PC-3 (cell line): ENCODE results near the gene ATP2A1. TPM values are rescaled to one million over a fixed set of nuclear protein-coding genes. Genes with fewer than 3 reads are reported as not detected.
A peak's percentile ranks its signal among the peaks of the same experiment; 100 is the strongest.
"Not testable (repeated sequence)": the region's sequence is repeated elsewhere in the genome, so short reads cannot be mapped to it uniquely, and the experiment has no call there.

Experiments
- ATAC-seq: fragments of 200-7000 bp; cut with Tn5 transposase; 2 replicates; pipeline ENCODE4 v1.9.1; 2020; ENCODE audit warnings: mild to moderate bottlenecking, moderate library complexity
- BruUV-seq: library from RNA; stranded (reverse); fragments of 400-500 nt; replicated peaks from 2 replicates; lab custom pipeline; 2021; lab: Mats Ljungman, UMichigan
- CTCF ChIA-PET: fragments of 300-600 bp; sonication (Branson Sonifier 250); formaldehyde crosslinking; loops from one replicate; lab custom pipeline; 2022; ENCODE audit warnings: antibody characterized with exemption; lab: Charles Lee
- POLR2A ChIA-PET: fragments of 300-600 bp; sonication (Branson Sonifier 250); formaldehyde crosslinking; loops from one replicate; lab custom pipeline; 2022; ENCODE audit warnings: antibody characterized with exemption; ENCODE audit not compliant: unreplicated experiment; lab: Charles Lee
- DNase-seq: peaks from one replicate; pipeline ENCODE4 v3.0.0-alpha.2; 2015
- H2AFZ ChIP-seq: fragments of 300-600 bp; sonication (generic); 2 replicates; pipeline ENCODE4 v1.6.0; 2016; ENCODE audit warnings: antibody characterized with exemption, low read length
- H3F3A ChIP-seq: fragments of 300-600 bp; sonication (generic); one replicate; pipeline ENCODE4 v1.6.0; 2017; ENCODE audit warnings: antibody characterized with exemption, low read length, control low read depth, mild to moderate bottlenecking; ENCODE audit not compliant: unreplicated experiment
- H3K27ac ChIP-seq: fragments of 300-600 bp; sonication (generic); 2 replicates; pipeline ENCODE4 v1.5.1; 2016; ENCODE audit warnings: mild to moderate bottlenecking, low read length
- H3K27me3 ChIP-seq: fragments of 300-600 bp; sonication (generic); 2 replicates; pipeline ENCODE4 v1.6.1; 2016; ENCODE audit warnings: low read length, mixed read lengths
- H3K36me3 ChIP-seq: fragments of 300-600 bp; sonication (generic); 2 replicates; pipeline ENCODE4 v1.6.1; 2016; ENCODE audit warnings: low read depth, mixed run types, low read length, mixed read lengths
- H3K4me1 ChIP-seq: fragments of 300-600 bp; sonication (generic); 2 replicates; pipeline ENCODE4 v1.5.1; 2016; ENCODE audit warnings: low read length; ENCODE audit not compliant: insufficient read depth
- H3K4me2 ChIP-seq: fragments of 300-600 bp; sonication (generic); 2 replicates; pipeline ENCODE4 v1.6.0; 2016; ENCODE audit warnings: low read length
- H3K4me3 ChIP-seq: fragments of 300-600 bp; sonication (generic); 2 replicates; pipeline ENCODE4 v1.5.1; 2016; ENCODE audit warnings: mild to moderate bottlenecking, low read length, mixed read lengths
- H3K79me2 ChIP-seq: fragments of 300-600 bp; sonication (generic); 2 replicates; pipeline ENCODE4 v1.6.1; 2017; ENCODE audit warnings: low read length, mixed read lengths
- H3K9ac ChIP-seq: fragments of 300-600 bp; sonication (generic); 2 replicates; pipeline ENCODE4 v1.6.0; 2016; ENCODE audit warnings: mild to moderate bottlenecking, low read length
- H3K9me2 ChIP-seq: fragments of 300-600 bp; sonication (generic); replicated peaks from 2 replicates; pipeline ENCODE4 v1.6.1; 2016; ENCODE audit warnings: mixed run types, low read length, mixed read lengths
- H3K9me3 ChIP-seq: fragments of 300-600 bp; sonication (generic); 2 replicates; pipeline ENCODE4 v1.6.1; 2016; ENCODE audit warnings: low read length, mixed read lengths
- H4K20me1 ChIP-seq: fragments of 300-600 bp; sonication (generic); 2 replicates; pipeline ENCODE4 v1.6.1; 2016; ENCODE audit warnings: low read length, mixed read lengths
- CTCF ChIP-seq: fragments of 300-600 bp; sonication (generic); conservative IDR thresholded peaks from 2 replicates; pipeline ENCODE4 v1.5.1; 2017; ENCODE audit warnings: antibody characterized with exemption, low read depth, mild to moderate bottlenecking, low read length
- EZH2 ChIP-seq: fragments of 300-600 bp; sonication (generic); IDR thresholded peaks from one replicate; pipeline ENCODE4 v1.6.1; 2017; ENCODE audit warnings: antibody characterized with exemption, mild to moderate bottlenecking, low read length; ENCODE audit not compliant: unreplicated experiment
- EZH2phosphoT487 ChIP-seq: fragments of 300-600 bp; sonication (generic); IDR thresholded peaks from 2 replicates; pipeline ENCODE4 v1.6.1; 2018; ENCODE audit warnings: mild to moderate bottlenecking, antibody characterized with exemption, low read length, borderline replicate concordance
- intact Hi-C: fragments of 100-400 bp; cut with micrococcal nuclease; formaldehyde crosslinking; loops from 2 replicates; pipeline ENCODE4 v1.9.0; 2023
- total RNA-seq: library from RNA; depleted of rRNA; stranded (reverse); fragments of >200 nt; gene quantifications from 2 replicates; pipeline ENCODE4 v1.2.3, GENCODE V29; 2014

Gene ATP2A1
- total RNA-seq, 1 experiment from 2014 or later, result 0.87 TPM

DNA sequence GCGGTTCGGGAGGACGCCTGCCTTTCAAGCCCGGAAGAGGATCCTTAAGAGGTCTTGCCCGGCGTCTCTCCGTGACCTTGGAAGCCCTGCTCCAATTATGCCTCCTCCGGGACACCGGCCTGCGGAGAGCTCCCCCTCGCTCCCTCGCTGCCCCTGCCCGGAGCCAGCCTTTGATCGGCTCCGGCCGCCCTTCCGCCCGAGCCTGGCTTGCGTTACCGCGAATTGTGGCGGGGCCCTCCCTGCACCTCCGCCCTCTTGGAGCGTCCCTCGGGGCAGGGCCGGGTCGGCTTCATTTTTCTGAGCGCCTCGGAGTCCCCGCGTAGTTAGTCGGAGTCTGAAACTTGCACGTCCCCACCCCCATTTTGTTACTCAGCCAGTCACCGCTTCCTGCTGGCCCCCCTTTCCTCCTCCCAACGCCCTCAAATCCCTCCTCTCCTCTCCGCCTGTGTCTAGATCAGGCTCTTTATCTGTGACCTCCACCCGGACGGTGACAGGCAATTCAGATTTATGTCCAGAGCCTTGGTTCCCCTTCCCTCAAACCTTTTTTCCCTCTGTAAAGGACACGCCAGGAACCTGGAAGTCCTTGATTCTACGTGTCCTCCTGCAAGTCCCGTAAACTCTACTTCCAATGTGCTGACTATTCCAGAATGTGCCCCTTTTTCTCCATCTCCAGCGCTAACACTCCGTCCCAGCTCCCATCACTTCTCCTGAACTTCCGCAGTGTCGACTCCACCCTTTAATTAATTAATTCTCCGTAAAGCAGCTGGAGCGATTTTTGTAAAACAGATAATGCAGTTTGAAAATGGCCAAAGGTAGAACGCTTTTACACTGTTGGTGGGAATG is 47.3 kb downstream of the ATP2A1 start:
- peak overlapping the region; percentile 98 for H3K4me2 ChIP-seq
- peak overlapping the region; percentile 80 for H3K4me3 ChIP-seq
- ATAC-seq (peak; percentile 55), DNase-seq (peak; percentile 58)
- H3K79me2 ChIP-seq, result peaks cover 15% of the 10 kb centered on the region; the same call in 1 of the 2 replicates
- H3K9me2 ChIP-seq, result no peaks in the 10 kb centered on the region
- intact Hi-C loops, result no loop called here
- no peak for TF ChIP-seq CTCF
- TF ChIP-seq EZH2phosphoT487, result no peak
- TF ChIP-seq EZH2, result no peak
- H3K9me3 ChIP-seq, result no peaks in the 10 kb centered on the region
- POLR2A ChIA-PET, result no interaction called here
- H3F3A ChIP-seq, result no peaks in the 10 kb centered on the region
- peak overlapping the region; percentile 89 for H3K27ac ChIP-seq
- CTCF ChIA-PET, result no interaction called here
- peak overlapping the region; percentile 95 for H2AFZ ChIP-seq
- peaks cover 10% of the 10 kb centered on the region; the same call in 1 of the 2 replicates for H3K4me1 ChIP-seq
- no peaks in the 10 kb centered on the region for H3K36me3 ChIP-seq
- peak overlapping the region; percentile 94 for H3K9ac ChIP-seq
- H3K27me3 ChIP-seq, result no peaks in the 10 kb centered on the region
- no peaks in the 10 kb centered on the region for H4K20me1 ChIP-seq
- TSS peak; percentile 74 for BruUV-seq

DNA sequence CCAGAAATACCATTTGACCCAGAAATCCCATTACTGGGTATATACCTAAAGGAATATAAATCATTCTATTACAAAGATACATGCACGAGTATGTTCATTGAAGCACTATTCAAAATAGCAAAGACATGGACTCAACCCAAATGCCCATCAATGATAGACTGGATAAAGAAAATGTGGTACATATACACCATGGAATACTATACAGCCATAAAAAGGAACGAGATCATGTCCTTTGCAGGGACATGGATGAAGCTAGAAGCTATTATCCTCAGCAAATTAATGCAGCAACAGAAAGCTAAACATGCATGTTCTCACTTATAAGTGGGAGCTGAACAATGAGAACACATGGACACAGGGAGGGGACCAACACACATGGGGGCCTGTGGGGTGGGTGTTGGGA is 48.0 kb downstream of the ATP2A1 start:
- H3K9ac ChIP-seq, intact Hi-C loops, H3K9me2 ChIP-seq, POLR2A ChIA-PET, BruUV-seq, H3K9me3 ChIP-seq, H3K27ac ChIP-seq, DNase-seq, ATAC-seq, H4K20me1 ChIP-seq, CTCF ChIA-PET, H2AFZ ChIP-seq, H3K27me3 ChIP-seq, H3F3A ChIP-seq, H3K36me3 ChIP-seq: not testable (repeated sequence)
- H3K4me3 ChIP-seq, result peak overlapping the region; percentile 80
- peak overlapping the region; percentile 98; the same call in 1 of the 2 replicates for H3K4me2 ChIP-seq
- peaks cover 10% of the 10 kb centered on the region; the same call in 1 of the 2 replicates for H3K4me1 ChIP-seq
- peaks cover 15% of the 10 kb centered on the region; the same call in 1 of the 2 replicates for H3K79me2 ChIP-seq

DNA sequence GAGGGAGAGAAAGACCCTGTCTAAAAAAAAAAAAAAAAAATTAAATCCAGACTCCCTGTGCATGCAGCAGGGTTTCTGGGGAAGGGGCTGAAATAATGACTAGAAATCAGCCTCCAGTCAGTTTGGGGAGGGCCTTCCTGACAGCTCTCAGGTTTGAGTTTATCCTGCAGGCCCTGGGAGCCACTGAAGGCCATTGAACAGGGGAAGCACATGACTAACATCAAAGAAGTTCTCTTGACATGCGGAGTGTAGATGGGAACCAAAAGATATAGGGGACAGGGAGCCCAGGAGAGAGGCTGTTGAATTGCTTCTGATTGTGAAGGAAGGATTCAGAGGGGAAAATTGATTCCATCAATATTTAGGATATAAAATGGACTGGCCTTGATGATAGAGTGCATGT is 49.5 kb downstream of the ATP2A1 start:
- ChIA-PET POLR2A (no interaction called here), CTCF (no interaction called here)
- no peak overlapping the region for H3K9ac ChIP-seq
- no peaks in the 10 kb centered on the region for H3K27me3 ChIP-seq
- intact Hi-C loops, result no loop called here
- H3K79me2 ChIP-seq, result peaks cover 14% of the 10 kb centered on the region; the same call in 1 of the 2 replicates
- H3F3A ChIP-seq, result no peaks in the 10 kb centered on the region
- no peaks in the 10 kb centered on the region for H3K9me3 ChIP-seq
- H2AFZ ChIP-seq, result no peak overlapping the region
- BruUV-seq, result no TSS peak
- H3K27ac ChIP-seq, result no peak overlapping the region
- no peak overlapping the region for H3K4me2 ChIP-seq
- H3K4me3 ChIP-seq, result no peak overlapping the region
- TF ChIP-seq CTCF, result no peak
- TF ChIP-seq EZH2, result no peak
- TF ChIP-seq EZH2phosphoT487, result no peak
- H3K4me1 ChIP-seq, result peaks cover 10% of the 10 kb centered on the region; the same call in 1 of the 2 replicates
- H3K9me2 ChIP-seq, result no peaks in the 10 kb centered on the region
- no peak for DNase-seq
- H4K20me1 ChIP-seq, result no peaks in the 10 kb centered on the region
- ATAC-seq, result no peak
- H3K36me3 ChIP-seq, result no peaks in the 10 kb centered on the region
